GM12872 (cell line): ENCODE results near the gene KSR2.

Experiments
- CTCF ChIP-seq: IDR thresholded peaks from 3 replicates; pipeline ENCODE4 v1.5.1; 2011; ENCODE audit warnings: low read depth, mild to moderate bottlenecking, low read length, moderate library complexity; ENCODE audit not compliant: insufficient read depth

KSR2 gene

GRCh38 chr12:117430246-117430645, 538.5 kb downstream of the KSR2 start:
- TF ChIP-seq CTCF, result no peak

GRCh38 chr12:117427211-117427610, 541.6 kb downstream of the KSR2 start:
- TF ChIP-seq CTCF, result no peak

DNA sequence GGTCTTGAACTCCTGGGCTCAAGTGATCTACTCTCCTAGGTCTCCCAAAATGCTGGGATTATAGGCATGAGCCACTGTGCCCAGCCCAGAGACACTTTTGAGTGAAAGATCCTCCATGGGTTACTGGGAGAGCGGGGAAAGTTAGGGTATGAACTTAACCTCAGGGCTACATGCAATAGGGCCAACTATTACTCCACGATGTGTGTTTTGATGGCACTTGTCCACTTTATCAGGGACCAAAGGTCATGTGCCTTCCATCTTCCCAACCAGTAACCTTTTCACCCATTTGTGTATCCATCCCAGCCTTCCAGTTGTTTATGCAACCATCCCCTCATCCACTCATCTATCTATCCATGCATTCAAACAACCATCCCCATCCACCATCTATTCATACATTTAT, 546.8 kb downstream of the KSR2 start:
- TF ChIP-seq CTCF, result no peak

DNA sequence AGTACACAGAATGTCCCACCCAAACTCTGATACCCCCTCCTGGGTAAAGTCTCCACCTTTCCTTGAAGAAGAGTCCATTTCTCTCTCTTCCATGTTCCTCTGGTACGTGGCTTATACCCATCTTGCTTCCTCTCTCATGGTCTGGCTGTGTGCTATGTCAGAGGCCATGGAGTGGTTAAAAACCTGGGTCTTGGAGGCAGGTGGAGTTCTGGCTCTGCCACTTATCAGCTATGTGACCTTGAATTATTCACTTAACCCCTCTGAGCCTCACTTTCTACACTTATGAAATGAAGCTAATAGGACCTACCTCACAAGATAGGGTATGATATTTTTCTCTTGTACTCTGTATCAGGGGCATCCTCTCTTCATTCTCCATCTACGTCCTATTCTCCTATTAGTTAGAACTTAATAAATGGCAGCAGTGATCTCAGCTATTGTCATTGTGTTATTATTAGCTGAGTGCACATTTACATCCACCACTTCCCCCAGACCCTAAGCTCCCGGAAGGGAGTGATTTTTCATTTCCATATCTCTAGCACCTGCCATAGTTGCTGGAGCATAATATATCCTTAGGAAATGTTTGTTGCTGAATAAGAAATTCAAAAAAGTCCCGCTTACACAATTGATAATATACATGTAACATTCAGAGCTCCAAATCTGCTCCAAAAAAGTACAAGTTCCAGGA, 547.6 kb downstream of the KSR2 start:
- no peak for TF ChIP-seq CTCF

DNA sequence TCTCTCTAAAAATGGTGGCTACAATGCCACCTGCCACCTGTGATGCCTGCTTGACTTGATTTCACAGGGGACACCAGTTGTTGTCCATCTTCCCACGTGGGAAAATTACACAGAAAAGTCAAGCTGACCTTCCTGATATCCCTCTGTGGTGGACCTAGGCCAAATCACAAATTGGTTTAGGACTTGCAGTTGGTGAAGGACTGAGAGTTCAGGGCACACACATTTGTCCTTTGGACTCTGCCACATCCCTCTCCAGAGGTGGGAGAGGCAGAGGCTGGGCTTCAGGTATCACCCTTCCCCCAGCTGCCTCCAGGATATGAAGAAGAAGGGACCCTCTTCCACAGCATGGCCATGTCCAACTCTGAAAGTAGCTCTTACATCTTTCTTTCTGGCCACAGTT, 551.8 kb downstream of the KSR2 start:
- no peak for TF ChIP-seq CTCF

- TF ChIP-seq CTCF, result no peak
Observed at GRCh38 chr12:117412465-117413188, 556.2 kb downstream of the KSR2 start.

GRCh38 chr12:117409286-117409685, 559.5 kb downstream of the KSR2 start:
- TF ChIP-seq CTCF, result no peak
